Fibroblast of lung (primary cell): ENCODE results near the gene ZNF511.

Experiments
- CTCF ChIP-seq, 2 donors: IDR thresholded peaks in 1 of 2; conservative IDR thresholded peaks in 1 of 2; 1 replicate in 1 of 2; 2 replicates in 1 of 2; pipeline ENCODE4 v1.5.1; 2011 to 2012; ENCODE audit warnings: low read length in 2 of 2, control low read depth in 1 of 2, inconsistent platforms in 1 of 2, low read depth in 1 of 2, mild to moderate bottlenecking in 1 of 2
- EZH2 ChIP-seq: IDR thresholded peaks from 2 replicates; pipeline ENCODE4 v1.5.1; 2012; ENCODE audit warnings: low read length, control low read depth, mild to moderate bottlenecking; ENCODE audit errors: missing control alignments

- TF ChIP-seq CTCF (conservative IDR thresholded peaks at IDR 0.05 in 1 of 2, IDR thresholded peaks at IDR 0.05 in 1 of 2; ENCODE audit: low read depth in 1 of 2, low read length in 2 of 2) (no peak), EZH2 (no peak)
Observed at GRCh38 chr10:133361773-133362441, 53.2 kb downstream of the ZNF511 start.
